ENCODE results near the gene SPINT2.

DNA sequence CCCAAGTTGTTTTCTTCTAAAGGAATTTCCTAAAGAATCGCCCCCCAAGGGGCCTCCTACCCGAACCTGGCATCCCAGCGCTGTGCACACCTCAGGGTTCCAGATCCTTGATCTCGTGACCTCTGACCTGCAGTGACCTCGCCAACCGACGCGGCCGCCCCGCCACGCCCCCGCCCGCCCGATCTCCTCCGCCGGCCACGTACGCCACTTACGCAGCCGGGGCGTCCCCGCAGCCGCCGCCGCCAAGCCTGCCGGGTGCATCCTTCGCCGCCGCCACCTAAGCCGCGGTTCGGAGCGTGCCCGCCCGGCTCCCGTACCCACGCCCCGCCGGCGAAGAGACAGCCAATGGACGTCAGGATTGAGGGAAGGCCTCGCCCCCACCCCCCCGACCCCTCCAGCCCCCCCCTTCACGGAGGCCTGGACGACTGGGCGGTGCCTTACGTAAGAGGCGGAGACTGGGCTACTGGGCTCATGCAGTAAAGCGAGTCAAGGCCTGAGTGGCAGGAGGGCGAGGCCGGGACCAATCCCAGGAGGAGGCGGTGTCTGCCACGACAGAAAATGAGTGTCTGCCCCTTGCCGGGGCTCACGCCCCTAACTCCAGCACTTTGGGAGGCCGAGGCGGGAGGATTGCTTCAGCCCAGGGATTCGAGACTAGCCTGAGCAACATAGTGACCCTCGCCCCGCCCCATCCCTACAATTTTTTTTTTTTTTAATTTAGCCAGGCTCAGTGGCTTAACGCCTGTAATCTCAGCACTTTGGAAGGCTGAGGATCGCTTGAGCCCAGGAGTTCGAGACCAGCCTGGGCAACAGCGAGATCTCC lies 51.5 kb downstream of the SPINT2 start, which contains the start of gene YIF1B:
- TF ChIP-seq POLR2A (IDR thresholded peaks at IDR 0.05; ENCODE audit: low read length): peak; percentile 15
- TF ChIP-seq GATA1 (IDR thresholded peaks at IDR 0.05; ENCODE audit: low read depth, low read length): no peak

Data from erythroblast (primary cell).